H9 (cell line): ENCODE data around the gene FADS3. TPM values are rescaled to one million over a fixed set of nuclear protein-coding genes. Genes with fewer than 3 reads are reported as not detected.

Source experiments
- DNase-seq: peaks from one replicate; pipeline ENCODE4 v3.0.0-alpha.2; 2017
- H2AFZ ChIP-seq: one replicate; pipeline ENCODE4 v1.6.1; 2013; ENCODE audit warnings: mild to moderate bottlenecking, low read length, control low read depth, moderate library complexity
- H2AK5ac ChIP-seq: 2 replicates; pipeline ENCODE4 v1.6.1; 2013; ENCODE audit warnings: low read length, control low read depth, mixed read lengths; ENCODE audit not compliant: insufficient read length
- H2BK120ac ChIP-seq: one replicate; pipeline ENCODE4 v1.6.1; 2013; ENCODE audit warnings: low read depth, mild to moderate bottlenecking, low read length, control low read depth, inconsistent platforms; ENCODE audit not compliant: poor library complexity, severe bottlenecking
- H2BK12ac ChIP-seq: 2 replicates; pipeline ENCODE4 v1.6.1; 2013; ENCODE audit warnings: low read length, control low read depth, mixed read lengths, low read depth; ENCODE audit not compliant: insufficient read length
- H2BK15ac ChIP-seq: 2 replicates; pipeline ENCODE4 v1.6.1; 2013; ENCODE audit warnings: low read depth, low read length, control low read depth
- H2BK20ac ChIP-seq: one replicate; pipeline ENCODE4 v1.6.1; 2013; ENCODE audit warnings: low read depth, mild to moderate bottlenecking, low read length, control low read depth, inconsistent platforms; ENCODE audit not compliant: poor library complexity, severe bottlenecking
- H2BK5ac ChIP-seq: 2 replicates; pipeline ENCODE4 v1.6.1; 2013; ENCODE audit warnings: low read length, control low read depth, mixed read lengths; ENCODE audit not compliant: insufficient read length
- H3K14ac ChIP-seq: 2 replicates; pipeline ENCODE4 v1.6.1; 2013; ENCODE audit warnings: low read length, control low read depth; ENCODE audit not compliant: insufficient read depth
- H3K18ac ChIP-seq: 2 replicates; pipeline ENCODE4 v1.6.1; 2013; ENCODE audit warnings: low read depth, mild to moderate bottlenecking, mixed read lengths, low read length, control low read depth; ENCODE audit not compliant: insufficient read length
- H3K23ac ChIP-seq: 2 replicates; pipeline ENCODE4 v1.6.1; 2013; ENCODE audit warnings: low read length, control low read depth, mixed read lengths, low read depth; ENCODE audit not compliant: insufficient read length
- H3K23me2 ChIP-seq: 2 replicates; pipeline ENCODE4 v1.6.1; 2013; ENCODE audit warnings: low read depth, mild to moderate bottlenecking, mixed read lengths, low read length, control low read depth; ENCODE audit not compliant: insufficient read length, poor library complexity, severe bottlenecking
- H3K27ac ChIP-seq: 2 replicates; pipeline ENCODE4 v1.5.1; 2013; ENCODE audit warnings: low read length, control low read depth, mixed read lengths, low read depth; ENCODE audit not compliant: insufficient read length
- H3K27me3 ChIP-seq: 2 replicates; pipeline ENCODE4 v1.6.1; 2013; ENCODE audit warnings: low read length, control low read depth, inconsistent platforms; ENCODE audit not compliant: insufficient read depth
- H3K4ac ChIP-seq: 2 replicates; pipeline ENCODE4 v1.6.1; 2013; ENCODE audit warnings: low read depth, mild to moderate bottlenecking, control low read depth, inconsistent platforms, low read length, moderate library complexity
- H3K4me1 ChIP-seq: 2 replicates; pipeline ENCODE4 v1.6.1; 2013; ENCODE audit warnings: low read length, control low read depth, inconsistent platforms; ENCODE audit not compliant: insufficient read depth
- H3K4me2 ChIP-seq: 2 replicates; pipeline ENCODE4 v1.6.1; 2013; ENCODE audit warnings: low read length, control low read depth, mixed read lengths; ENCODE audit not compliant: insufficient read length, insufficient read depth
- H3K56ac ChIP-seq: 2 replicates; pipeline ENCODE4 v1.6.1; 2013; ENCODE audit warnings: low read depth, mild to moderate bottlenecking, mixed read lengths, low read length, control low read depth; ENCODE audit not compliant: insufficient read length
- H3K79me1 ChIP-seq: 2 replicates; pipeline ENCODE4 v1.6.1; 2013; ENCODE audit warnings: low read depth, mild to moderate bottlenecking, moderate library complexity, low read length, control low read depth, inconsistent platforms; ENCODE audit not compliant: insufficient read depth, poor library complexity, severe bottlenecking
- H3K79me2 ChIP-seq: 2 replicates; pipeline ENCODE4 v1.6.1; 2013; ENCODE audit warnings: low read length, control low read depth, inconsistent platforms; ENCODE audit not compliant: insufficient read depth
- H3K9ac ChIP-seq: 2 replicates; pipeline ENCODE4 v1.6.1; 2013; ENCODE audit warnings: low read length, control low read depth, mixed read lengths; ENCODE audit not compliant: insufficient read length; ENCODE audit errors: extremely low read depth
- H3K9me3 ChIP-seq: one replicate; pipeline ENCODE4 v1.6.1; 2013; ENCODE audit warnings: low read depth, low read length, inconsistent platforms; ENCODE audit not compliant: control insufficient read depth
- H3T11ph ChIP-seq: one replicate; pipeline ENCODE4 v1.6.1; 2013; ENCODE audit warnings: mild to moderate bottlenecking, low read length, control low read depth, inconsistent platforms
- H4K20me1 ChIP-seq: one replicate; pipeline ENCODE4 v1.6.1; 2013; ENCODE audit not compliant: control insufficient read depth, insufficient read length, insufficient read depth
- H4K5ac ChIP-seq: 2 replicates; pipeline ENCODE4 v1.6.1; 2013; ENCODE audit warnings: low read depth, mild to moderate bottlenecking, mixed read lengths, low read length, control low read depth; ENCODE audit not compliant: insufficient read length
- H4K8ac ChIP-seq: replicated peaks from 2 replicates; pipeline ENCODE4 v1.6.1; 2013; ENCODE audit warnings: low read length, control low read depth, mixed read lengths, low read depth; ENCODE audit not compliant: insufficient read length
- H4K91ac ChIP-seq: 2 replicates; pipeline ENCODE4 v1.6.1; 2013; ENCODE audit warnings: low read depth, mild to moderate bottlenecking, moderate library complexity, mixed read lengths, low read length, control low read depth; ENCODE audit not compliant: insufficient read length
- H3K27ac Mint-ChIP-seq, 3 experiments: 2 replicates in 2 of 3; 3 replicates in 1 of 3; pipeline ENCODE4 v1.8.0; 2020 to 2021; ENCODE audit warnings: mixed read lengths in 3 of 3, mild to moderate bottlenecking in 1 of 3, moderate library complexity in 1 of 3
- H3K27me3 Mint-ChIP-seq: 2 replicates; pipeline ENCODE4 v1.8.0; 2021; ENCODE audit warnings: low read depth, mild to moderate bottlenecking, moderate library complexity, mixed read lengths
- H3K36me3 Mint-ChIP-seq, 3 experiments: 2 replicates in 2 of 3; 3 replicates in 1 of 3; pipeline ENCODE4 v1.8.0; 2020 to 2021; ENCODE audit warnings: low read depth in 3 of 3, mixed read lengths in 3 of 3; ENCODE audit not compliant: insufficient read depth in 1 of 3
- H3K4me1 Mint-ChIP-seq, 2 experiments: 2 replicates each; pipeline ENCODE4 v1.8.0; 2020; ENCODE audit warnings: mixed read lengths in 2 of 2
- H3K4me3 Mint-ChIP-seq, 2 experiments: 2 replicates in 1 of 2; 3 replicates in 1 of 2; pipeline ENCODE4 v1.8.0; 2020 to 2021; ENCODE audit warnings: mild to moderate bottlenecking in 2 of 2, mixed read lengths in 2 of 2, moderate library complexity in 1 of 2
- H3K9me3 Mint-ChIP-seq, 2 experiments: 2 replicates in 1 of 2; 3 replicates in 1 of 2; pipeline ENCODE4 v1.8.0; 2020; ENCODE audit warnings: mild to moderate bottlenecking in 2 of 2, mixed read lengths in 2 of 2, moderate library complexity in 1 of 2
- CTCF ChIP-seq: fragments of 200-600 bp; sonication (generic); conservative IDR thresholded peaks from 3 replicates; pipeline ENCODE4 v1.8.0; 2021; ENCODE audit warnings: antibody characterized with exemption, mild to moderate bottlenecking
- WGBS: extraction: QIAGEN DNeasy Blood & Tissue Kit; methylation state at CpG from one replicate; pipeline ENCODE4 v1.1.7; 2013; ENCODE audit warnings: missing lambda C conversion rate, low lambda C conversion rate, mixed read lengths; ENCODE audit not compliant: insufficient read length; ENCODE audit errors: extremely low coverage; 5-methylcytosine and 5-hydroxymethylcytosine counted together
- total RNA-seq: library from RNA; stranded (reverse); gene quantifications from 2 replicates; pipeline ENCODE4 v1.2.1, GENCODE V29; 2021

FADS3 gene
- total RNA-seq, 1 experiment from 2014 or later = 34.9 TPM

DNA sequence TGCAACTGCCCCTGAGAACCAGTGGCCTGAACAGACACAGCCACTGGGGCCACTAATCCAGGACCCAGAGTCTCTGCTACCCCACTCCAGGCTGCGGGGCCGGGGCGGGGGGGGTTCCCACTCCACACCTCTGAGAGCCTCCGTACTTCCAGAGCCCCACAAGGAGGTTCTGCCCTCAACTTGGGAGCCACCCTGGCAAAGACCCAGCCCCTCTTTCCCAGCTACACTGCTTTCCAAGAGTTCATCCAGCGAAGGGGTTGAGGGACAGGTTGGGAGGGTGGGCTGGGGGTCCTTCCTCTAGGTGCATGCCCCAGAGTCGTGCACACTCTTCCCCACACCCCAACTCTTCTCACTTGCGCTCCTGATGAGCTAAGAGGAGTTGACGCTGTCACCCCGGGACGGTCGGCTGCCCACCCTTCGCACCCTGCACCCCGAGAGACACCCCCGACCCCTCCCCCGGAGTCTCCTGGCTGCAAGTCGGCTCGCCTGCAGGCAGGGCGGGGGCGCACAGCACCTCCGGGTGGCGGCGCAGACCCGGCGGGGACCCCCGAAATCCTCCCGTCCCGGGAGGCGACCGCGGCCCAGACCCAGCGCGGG, 25.5 kb upstream of the FADS3 start:
- Mint-ChIP-seq H3K36me3 (no peaks in the 10 kb centered on the region), H3K4me3 (peak overlapping the region; percentile 60 to 84), H3K27me3 (peaks cover 57% of the 10 kb centered on the region), H3K9me3 (no peaks in the 10 kb centered on the region; a peak in 1 of 5 replicates), H3K4me1 (peaks cover 13 to 21% of the 10 kb centered on the region in 2 experiments), H3K27ac (no peak overlapping the region)
- Histone ChIP-seq H2BK5ac (no peak overlapping the region), H4K20me1 (no peaks in the 10 kb centered on the region), H3K4me2 (peak overlapping the region; percentile 51), H3K27me3 (no peaks in the 10 kb centered on the region; the same call in 1 of the 2 replicates), H3K23ac (no peak overlapping the region), H3K27ac (no peak overlapping the region), H2BK20ac (no peak overlapping the region), H3K18ac (no peak overlapping the region), H3K9me3 (no peaks in the 10 kb centered on the region), H3K56ac (no peak overlapping the region), H2BK12ac (no peak overlapping the region), H3K4me1 (no peaks in the 10 kb centered on the region), H3K9ac (no peak overlapping the region), H2AK5ac (no peak overlapping the region), H2BK15ac (no peak overlapping the region), H3K23me2 (peaks cover 5% of the 10 kb centered on the region), H4K5ac (no peak overlapping the region), H3K79me1 (no peaks in the 10 kb centered on the region), H3K14ac (no peak overlapping the region), H2AFZ (no peak overlapping the region), H4K91ac (no peak overlapping the region), H2BK120ac (no peak overlapping the region), H4K8ac (no peak overlapping the region), H3K79me2 (no peaks in the 10 kb centered on the region), H3K4ac (no peak overlapping the region), H3T11ph (no peak overlapping the region)
- no peak for TF ChIP-seq CTCF
- DNase-seq = no peak
- WGBS = no CpG with 5 or more reads among the region's 32 CpGs
